Measurements from ENCODE around the gene LRRC4. TPM values are rescaled to one million over a fixed set of nuclear protein-coding genes. Genes with fewer than 3 reads are reported as not detected.

The LRRC4 gene
- total RNA-seq, 2 donors from 2014 or later = 2.9 to 7.2 TPM

- H3K27ac ChIP-seq = no peak overlapping the region
- H3K4me3 ChIP-seq = no peak overlapping the region
- TF ChIP-seq, protein P1, sequence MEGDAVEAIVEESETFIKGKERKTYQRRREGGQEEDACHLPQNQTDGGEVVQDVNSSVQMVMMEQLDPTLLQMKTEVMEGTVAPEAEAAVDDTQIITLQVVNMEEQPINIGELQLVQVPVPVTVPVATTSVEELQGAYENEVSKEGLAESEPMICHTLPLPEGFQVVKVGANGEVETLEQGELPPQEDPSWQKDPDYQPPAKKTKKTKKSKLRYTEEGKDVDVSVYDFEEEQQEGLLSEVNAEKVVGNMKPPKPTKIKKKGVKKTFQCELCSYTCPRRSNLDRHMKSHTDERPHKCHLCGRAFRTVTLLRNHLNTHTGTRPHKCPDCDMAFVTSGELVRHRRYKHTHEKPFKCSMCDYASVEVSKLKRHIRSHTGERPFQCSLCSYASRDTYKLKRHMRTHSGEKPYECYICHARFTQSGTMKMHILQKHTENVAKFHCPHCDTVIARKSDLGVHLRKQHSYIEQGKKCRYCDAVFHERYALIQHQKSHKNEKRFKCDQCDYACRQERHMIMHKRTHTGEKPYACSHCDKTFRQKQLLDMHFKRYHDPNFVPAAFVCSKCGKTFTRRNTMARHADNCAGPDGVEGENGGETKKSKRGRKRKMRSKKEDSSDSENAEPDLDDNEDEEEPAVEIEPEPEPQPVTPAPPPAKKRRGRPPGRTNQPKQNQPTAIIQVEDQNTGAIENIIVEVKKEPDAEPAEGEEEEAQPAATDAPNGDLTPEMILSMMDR (IDR thresholded peaks at IDR 0.05) = no peak
- peaks cover 0 to 8% of the 10 kb centered on the region in 2 donors for H3K9me3 ChIP-seq
- H3K27me3 ChIP-seq = no peaks in the 10 kb centered on the region
- DNase-seq (ENCODE audit: low spot score) = no peak
- H3K4me1 ChIP-seq = peaks cover 0 to 13% of the 10 kb centered on the region in 2 donors
- no peaks in the 10 kb centered on the region for H3K36me3 ChIP-seq
These were observed 50.3 kb downstream of the LRRC4 start for GRCh38 chr7:127980901-127981300.

- Histone ChIP-seq H3K4me1 (peaks cover 0 to 13% of the 10 kb centered on the region in 2 donors), H3K9me3 (peaks cover 0 to 8% of the 10 kb centered on the region in 2 donors), H3K27me3 (no peaks in the 10 kb centered on the region), H3K4me3 (no peak overlapping the region), H3K27ac (no peak overlapping the region), H3K36me3 (no peaks in the 10 kb centered on the region)
- TF ChIP-seq, protein P1 (IDR thresholded peaks at IDR 0.05) = no peak
- no peak for DNase-seq (ENCODE audit: low spot score)
These were observed 51.5 kb downstream of the LRRC4 start for GRCh38 chr7:127979728-127980126.

DNA sequence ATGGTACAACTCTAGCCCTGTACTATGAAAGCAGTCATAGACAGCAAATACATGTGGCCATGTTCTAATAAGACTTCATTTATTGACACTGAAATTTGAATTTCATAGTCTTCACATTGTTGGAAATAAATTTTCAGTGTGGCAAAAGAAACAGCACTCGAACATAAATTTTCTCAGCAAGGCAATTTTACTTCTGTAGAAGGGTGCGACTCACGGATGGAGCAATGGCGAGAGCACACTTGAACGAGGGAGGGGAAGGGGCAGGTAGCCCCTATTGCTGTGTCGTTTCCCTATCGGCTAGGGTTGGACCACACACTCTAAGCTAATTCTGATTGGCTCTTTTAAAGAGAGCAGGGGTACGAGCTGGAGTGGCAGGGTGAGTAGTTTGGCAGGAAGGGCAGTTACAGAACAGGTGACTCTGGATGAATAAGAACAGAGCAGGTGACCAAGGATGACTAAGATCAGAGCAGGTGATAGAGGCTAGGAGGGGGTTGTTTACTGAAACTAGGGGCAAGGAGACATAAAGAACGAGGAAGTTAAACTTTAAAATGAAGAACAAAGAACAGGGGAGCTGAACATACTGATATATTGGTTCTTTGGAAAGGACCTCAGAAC, 52.0 kb downstream of the LRRC4 start:
- H3K27ac ChIP-seq = no peak overlapping the region
- H3K36me3 ChIP-seq = no peaks in the 10 kb centered on the region
- DNase-seq (ENCODE audit: low spot score) = no peak
- H3K4me3 ChIP-seq = no peak overlapping the region
- H3K4me1 ChIP-seq = peaks cover 0 to 10% of the 10 kb centered on the region in 2 donors
- H3K27me3 ChIP-seq = no peaks in the 10 kb centered on the region
- H3K9me3 ChIP-seq = peaks cover 0 to 8% of the 10 kb centered on the region in 2 donors
- TF ChIP-seq, protein P1 (IDR thresholded peaks at IDR 0.05) = no peak

- Histone ChIP-seq H3K9me3 (peaks cover 0 to 8% of the 10 kb centered on the region in 2 donors), H3K27ac (no peak overlapping the region), H3K36me3 (no peaks in the 10 kb centered on the region), H3K27me3 (no peaks in the 10 kb centered on the region), H3K4me3 (no peak overlapping the region), H3K4me1 (peaks cover 0 to 7% of the 10 kb centered on the region in 2 donors)
- no peak for DNase-seq (ENCODE audit: low spot score)
- TF ChIP-seq, protein P1 (IDR thresholded peaks at IDR 0.05) = no peak
These were observed 52.8 kb downstream of the LRRC4 start for GRCh38 chr7:127978421-127978820.

Other genes with a start within 250 kb of the LRRC4 start
- 1 to 10 TPM in 1 of 2 donors, under 1 TPM in 1; 0.22 to 2.2 TPM for gene LEP, start 209.8 kb upstream of the LRRC4 start, total RNA-seq